GM12878 (cell line): ENCODE results near the gene CHCHD6. TPM values are rescaled to one million over a fixed set of nuclear protein-coding genes. Genes with fewer than 3 reads are reported as not detected.

Experiments
- ATAC-seq: fragments of 200-7000 bp; cut with Tn5 transposase; 3 replicates; pipeline ENCODE4 v1.9.1; 2020; ENCODE audit warnings: mild to moderate bottlenecking, moderate library complexity
- BruUV-seq: library from RNA; stranded (reverse); fragments of 400-500 nt; replicated peaks from 2 replicates; lab custom pipeline; 2021; lab: Mats Ljungman, UMichigan
- CTCF ChIA-PET: fragments of 300-600 bp; sonication (Branson Sonifier 250); formaldehyde crosslinking; extraction: SDS; loops from one replicate; lab custom pipeline; 2021; ENCODE audit warnings: inconsistent platforms; lab: Yijun Ruan, JAX
- POLR2A ChIA-PET: fragments of 350-600 bp; formaldehyde crosslinking; extraction: SDS; loops from one replicate; lab custom pipeline; 2021; ENCODE audit warnings: inconsistent platforms; lab: Charles Lee
- RAD21 ChIA-PET: fragments of 300-600 bp; sonication (Branson Sonifier 250); formaldehyde crosslinking; loops from one replicate; lab custom pipeline; 2023; ENCODE audit warnings: antibody characterized with exemption; ENCODE audit not compliant: unreplicated experiment; lab: Charles Lee
- SMC1A ChIA-PET: fragments of 300-600 bp; sonication (Branson Sonifier 250); formaldehyde crosslinking; loops from one replicate; lab custom pipeline; 2023; ENCODE audit not compliant: unreplicated experiment, uncharacterized antibody; lab: Charles Lee
- DNase-seq: peaks from one replicate; pipeline ENCODE4 v3.0.0-alpha.2; 2011; ENCODE audit warnings: low read depth, low spot score
- FAIRE-seq: peaks from 3 replicates; lab custom pipeline; 2011; peaks lifted over from hg19 to GRCh38; lab: Jason Lieb, UNC
- H2AFZ ChIP-seq: 2 replicates; pipeline ENCODE4 v1.6.0; 2011; ENCODE audit warnings: low read depth, low read length, control low read depth; ENCODE audit not compliant: control insufficient read depth
- H3K27ac ChIP-seq: 2 replicates; pipeline ENCODE4 v1.5.1; 2011; ENCODE audit warnings: control low read depth; ENCODE audit not compliant: control insufficient read depth, insufficient read depth
- H3K27me3 ChIP-seq, 2 experiments: replicated peaks in 1 of 2; 2 replicates each; pipeline versions ENCODE4 v1.6.0 to v1.6.1; 2011; ENCODE audit warnings: low read length in 1 of 2; ENCODE audit not compliant: control insufficient read depth in 2 of 2, insufficient read depth in 2 of 2
- H3K36me3 ChIP-seq, 2 experiments: 2 replicates each; pipeline ENCODE4 v1.5.1; 2011; ENCODE audit warnings: low read length in 1 of 2; ENCODE audit not compliant: control insufficient read depth in 2 of 2, insufficient read depth in 2 of 2
- H3K4me1 ChIP-seq: 2 replicates; pipeline ENCODE4 v1.6.1; 2011; ENCODE audit warnings: mild to moderate bottlenecking, low read length, moderate library complexity, mixed read lengths; ENCODE audit not compliant: control insufficient read depth, insufficient read depth
- H3K4me2 ChIP-seq: 2 replicates; pipeline ENCODE4 v1.6.0; 2011; ENCODE audit warnings: control low read depth; ENCODE audit not compliant: control insufficient read depth, insufficient read depth
- H3K4me3 ChIP-seq: fragments of 200-600 bp; sonication (generic); 2 replicates; pipeline ENCODE4 v1.5.1; 2016
- H3K79me2 ChIP-seq: 2 replicates; pipeline ENCODE4 v1.6.0; 2011; ENCODE audit warnings: low read length; ENCODE audit not compliant: control insufficient read depth, insufficient read depth
- H3K9ac ChIP-seq: 2 replicates; pipeline ENCODE4 v1.8.0; 2011; ENCODE audit warnings: low read length, control low read depth, mixed read lengths; ENCODE audit not compliant: control insufficient read depth, insufficient read depth
- H3K9me3 ChIP-seq: replicated peaks from 3 replicates; pipeline ENCODE4 v1.5.1; 2011; ENCODE audit warnings: mild to moderate bottlenecking, low read length; ENCODE audit not compliant: control insufficient read depth, insufficient read depth
- H4K20me1 ChIP-seq: 2 replicates; pipeline ENCODE4 v1.6.0; 2011; ENCODE audit not compliant: control insufficient read depth, insufficient read depth
- MEF2A ChIP-seq: IDR thresholded peaks from 2 replicates; pipeline ENCODE4 v1.6.1; 2011; ENCODE audit warnings: low read depth, mild to moderate bottlenecking, low read length, moderate library complexity; ENCODE audit not compliant: insufficient read depth
- MYB ChIP-seq: fragments of 150-350 bp; IDR thresholded peaks from 2 replicates; pipeline ENCODE4 v1.6.1; 2014; ENCODE audit warnings: mild to moderate bottlenecking, low read depth, low read length, borderline replicate concordance
- MYC ChIP-seq: IDR thresholded peaks from 2 replicates; pipeline ENCODE4 v1.6.1; 2011; ENCODE audit warnings: mild to moderate bottlenecking, low read length, moderate library complexity, inconsistent platforms; ENCODE audit not compliant: insufficient read depth, insufficient replicate concordance, insufficient read length, severe bottlenecking
- NFYB ChIP-seq: IDR thresholded peaks from 2 replicates; pipeline ENCODE4 v1.6.1; 2011; ENCODE audit warnings: low read depth, mild to moderate bottlenecking, low read length, improper control_type of control experiment, moderate library complexity; ENCODE audit not compliant: insufficient read depth
- SPI1 ChIP-seq: IDR thresholded peaks from 2 replicates; pipeline ENCODE4 v1.6.1; 2011; ENCODE audit warnings: low read depth, mild to moderate bottlenecking, low read length, moderate library complexity, borderline replicate concordance; ENCODE audit not compliant: insufficient read depth
- SUZ12 ChIP-seq: fragments of 200-600 bp; sonication (generic); IDR thresholded peaks from one replicate; pipeline ENCODE4 v1.6.1; 2018; ENCODE audit warnings: antibody characterized with exemption, mild to moderate bottlenecking; ENCODE audit not compliant: unreplicated experiment
- ZBED1 ChIP-seq: IDR thresholded peaks from 2 replicates; pipeline ENCODE4 v1.6.1; 2016; ENCODE audit warnings: borderline replicate concordance
- ZNF217 ChIP-seq: fragments of 450-650 bp; IDR thresholded peaks from 2 replicates; pipeline ENCODE4 v1.6.1; 2017; ENCODE audit warnings: antibody characterized with exemption, mild to moderate bottlenecking
- WGBS: methylation state at CpG from one replicate; pipeline ENCODE4 v1.1.6; 2016; ENCODE audit warnings: low lambda C conversion rate; ENCODE audit not compliant: insufficient replicate concordance, insufficient coverage; ENCODE audit errors: missing lambda C conversion rate; 5-methylcytosine and 5-hydroxymethylcytosine counted together
- in situ Hi-C: fragments of 300-500 bp; cut with MboI; formaldehyde crosslinking; loops from 9 replicates; pipeline ENCODE4 v1.14.3; 2018; ENCODE audit warnings: mixed read lengths
- intact Hi-C: fragments of 100-400 bp; cut with micrococcal nuclease; formaldehyde crosslinking; loops from one replicate; pipeline ENCODE4 v1.14.2; 2022; ENCODE audit not compliant: unreplicated experiment
- polyA plus RNA-seq, 11 experiments: library from polyadenylated mRNA; depleted of rRNA in 4 of 11; unstranded in 6 of 11; stranded (reverse) in 5 of 11; fragments of >200 nt; fragmentation: Nextera tagmentation in 4 of 11; fragmentation: Illumina TruSeq in 1 of 11; extraction: Ambion mirVana in 4 of 11; extraction: Trizol in 1 of 11; gene quantifications; 1 replicate in 1 of 11; 2 replicates in 10 of 11; pipeline versions ENCODE4 v1.2.1 to v1.2.3, GENCODE V29; 2011 to 2016; ENCODE audit warnings: inconsistent platforms in 2 of 11, missing spikeins in 2 of 11, low read depth in 1 of 11
- total RNA-seq, 4 experiments: library from RNA; depleted of rRNA in 3 of 4; stranded (reverse); fragments of >200 nt in 3 of 4; fragmentation: Illumina TruSeq in 1 of 4; extraction: Trizol in 1 of 4; gene quantifications; 2 replicates each; pipeline versions ENCODE4 v1.2.1 to v1.2.3, GENCODE V29; 2013 to 2021
- TF ChIP-seq, protein P1 (sequence below): fragments of 450-650 bp; IDR thresholded peaks from 2 replicates; pipeline ENCODE4 v1.6.1; 2016; ENCODE audit warnings: mild to moderate bottlenecking

The CHCHD6 gene
- total and polyA plus RNA-seq, 10 of the 15 experiments (the other 5 are each of a cell fraction or from before 2014, with no cell fraction given), result 2.7 to 16.7 (median 12.3) TPM

DNA sequence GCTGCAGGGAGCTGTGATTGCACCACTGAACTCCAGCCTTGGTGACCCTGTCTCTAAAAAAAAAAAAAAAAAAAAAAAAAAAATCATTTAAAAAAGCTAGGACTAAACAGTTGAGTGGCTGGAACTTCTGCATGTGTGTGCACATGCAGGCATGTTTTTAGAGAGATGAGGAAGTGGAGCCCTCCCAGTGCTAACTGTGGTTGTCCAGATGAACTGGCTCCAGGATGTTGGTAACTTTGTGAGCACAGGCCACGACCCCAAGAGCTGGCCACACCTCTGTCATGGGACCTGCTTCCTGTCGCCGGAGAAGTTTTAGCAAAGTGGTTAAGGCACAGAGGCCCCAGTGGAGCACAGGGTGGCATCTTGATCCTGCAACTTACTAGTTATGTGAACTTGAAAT, 27.0 kb downstream of the CHCHD6 start:
- WGBS, result 62% methylated on average over 3 of the region's 3 CpGs
- H2AFZ ChIP-seq, result no peak overlapping the region; the same call in 1 of the 2 replicates
- H3K4me1 ChIP-seq, result peaks cover 4% of the 10 kb centered on the region; the same call in 1 of the 2 replicates
- no TSS peak for BruUV-seq
- no peaks in the 10 kb centered on the region for H3K9me3 ChIP-seq
- H3K79me2 ChIP-seq, result no peaks in the 10 kb centered on the region
- in situ Hi-C loops, result no loop called here
- RAD21 ChIA-PET, result interaction anchor here (0.6 kb wide), 1 partner anchor 569 kb away, joined by 3 read pairs; no protein-coding TSS in a partner anchor
- FAIRE-seq (no peak), DNase-seq (no peak)
- SMC1A ChIA-PET, result no interaction called here
- TF ChIP-seq NFYB, result no peak
- TF ChIP-seq SPI1, result peak; percentile 53; the same call in 1 of the 2 replicates
- TF ChIP-seq, all 136 proteins: peak for 1
- Histone ChIP-seq H3K9ac (no peak overlapping the region), H3K4me2 (no peak overlapping the region), H3K27ac (no peak overlapping the region), H4K20me1 (no peaks in the 10 kb centered on the region), H3K27me3 (no peaks in the 10 kb centered on the region), H3K4me3 (no peak overlapping the region), H3K36me3 (peaks cover 0 to 6% of the 10 kb centered on the region in 2 experiments; a peak in 2 of 4 replicates)
- POLR2A ChIA-PET, result no interaction called here
- peak; percentile 48; the same call in 2 of the 3 replicates for ATAC-seq
- CTCF ChIA-PET, result no interaction called here
- intact Hi-C loops, result no loop called here

DNA sequence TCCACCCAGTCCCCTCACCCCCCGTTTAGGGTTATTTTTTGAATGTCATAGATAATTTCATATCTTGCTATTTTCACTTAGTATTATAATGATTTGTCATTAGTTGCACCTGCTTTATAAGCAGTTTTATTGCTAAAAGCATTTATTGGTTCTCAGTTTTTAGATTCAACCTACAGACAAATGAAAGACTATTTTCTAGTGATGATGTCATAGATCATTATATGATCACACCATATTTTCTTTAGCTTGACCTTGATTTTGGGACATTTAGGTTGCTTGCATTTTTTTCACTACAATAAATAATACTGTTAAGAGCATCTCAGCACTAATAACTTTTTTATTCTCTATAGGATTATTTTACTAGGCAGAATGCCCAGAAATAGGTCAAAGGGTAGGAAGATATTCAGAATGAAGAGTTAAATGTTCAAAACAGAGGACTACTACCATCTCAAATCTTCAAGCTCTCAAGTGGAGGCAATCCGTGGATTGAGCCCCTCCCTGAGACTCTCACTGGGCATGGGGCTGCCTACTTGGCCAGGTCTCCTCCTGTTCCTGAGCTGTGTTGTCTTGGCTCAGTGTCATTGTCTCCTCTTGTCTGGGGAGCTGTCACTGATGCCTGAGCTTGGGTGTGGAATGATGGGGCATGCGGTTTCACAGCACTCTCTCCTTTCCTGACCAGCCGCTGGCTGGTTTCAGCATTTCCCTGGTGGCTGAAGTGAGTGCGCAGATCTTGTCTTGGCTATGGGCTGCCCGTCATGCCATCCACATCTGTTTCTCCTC, 28.4 kb downstream of the CHCHD6 start:
- WGBS, result 66% methylated on average over 6 of the region's 6 CpGs
- ATAC-seq, result no peak
- DNase-seq, result no peak
- peaks cover 4% of the 10 kb centered on the region; the same call in 1 of the 2 replicates for H3K4me1 ChIP-seq
- no peak for FAIRE-seq
- H3K9me3 ChIP-seq, result no peaks in the 10 kb centered on the region
- BruUV-seq, result no TSS peak
- in situ Hi-C loops, result no loop called here
- no peak overlapping the region for H3K4me3 ChIP-seq
- H3K9ac ChIP-seq, result no peak overlapping the region
- H3K36me3 ChIP-seq, result peaks cover 0 to 2% of the 10 kb centered on the region in 2 experiments; a peak in 2 of 4 replicates
- no peaks in the 10 kb centered on the region for H4K20me1 ChIP-seq
- ChIA-PET SMC1A (no interaction called here), RAD21 (no interaction called here), CTCF (no interaction called here), POLR2A (no interaction called here)
- no peak overlapping the region for H2AFZ ChIP-seq
- no peak for TF ChIP-seq MYC
- TF ChIP-seq MEF2A, result no peak
- TF ChIP-seq ZBED1, result no peak
- no peak for TF ChIP-seq MYB
- TF ChIP-seq ZNF217, result no peak
- TF ChIP-seq, protein P1, sequence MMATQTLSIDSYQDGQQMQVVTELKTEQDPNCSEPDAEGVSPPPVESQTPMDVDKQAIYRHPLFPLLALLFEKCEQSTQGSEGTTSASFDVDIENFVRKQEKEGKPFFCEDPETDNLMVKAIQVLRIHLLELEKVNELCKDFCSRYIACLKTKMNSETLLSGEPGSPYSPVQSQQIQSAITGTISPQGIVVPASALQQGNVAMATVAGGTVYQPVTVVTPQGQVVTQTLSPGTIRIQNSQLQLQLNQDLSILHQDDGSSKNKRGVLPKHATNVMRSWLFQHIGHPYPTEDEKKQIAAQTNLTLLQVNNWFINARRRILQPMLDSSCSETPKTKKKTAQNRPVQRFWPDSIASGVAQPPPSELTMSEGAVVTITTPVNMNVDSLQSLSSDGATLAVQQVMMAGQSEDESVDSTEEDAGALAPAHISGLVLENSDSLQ, result no peak
- TF ChIP-seq SUZ12, result no peak
- TF ChIP-seq, all 136 proteins: peak for 0
- Histone ChIP-seq H3K27ac (no peak overlapping the region), H3K4me2 (no peak overlapping the region), H3K79me2 (no peaks in the 10 kb centered on the region), H3K27me3 (no peaks in the 10 kb centered on the region)
- intact Hi-C loops, result no loop called here
